HG03097 (cell line): ENCODE results near the gene ST6GALNAC6.

Source experiments
- ATAC-seq: cut with Tn5 transposase; IDR thresholded peaks from one replicate; pipeline ENCODE4 v1.9.1; 2021; ENCODE audit not compliant: unreplicated experiment, low FRiP score

ST6GALNAC6 gene

GRCh38 chr9:127899128-127899943 is at the start of gene ST6GALNAC6:
TSS of gene ST6GALNAC6 (minus strand) at chr9:127899603. CDS start at chr9:127897981, 1,622 bp downstream.
- no peak for ATAC-seq

GRCh38 chr9:127947841-127948710 is 48.7 kb upstream of the ST6GALNAC6 start:
- ATAC-seq, result no peak

GRCh38 chr9:127946728-127947127 is 47.3 kb upstream of the ST6GALNAC6 start:
- ATAC-seq, result no peak

GRCh38 chr9:127945942-127946341 is 46.5 kb upstream of the ST6GALNAC6 start:
- ATAC-seq, result no peak

- no peak for ATAC-seq
Observed at GRCh38 chr9:127945338-127945737, 45.9 kb upstream of the ST6GALNAC6 start.

- no peak for ATAC-seq
Observed at GRCh38 chr9:127944586-127945218, 45.3 kb upstream of the ST6GALNAC6 start.

- ATAC-seq, result peak; percentile 70
Observed at GRCh38 chr9:127943731-127944144, 44.3 kb upstream of the ST6GALNAC6 start.

- ATAC-seq, result no peak
Observed at GRCh38 chr9:127943011-127943662, 43.7 kb upstream of the ST6GALNAC6 start.

- no peak for ATAC-seq
Observed at GRCh38 chr9:127942216-127943010, 43.0 kb upstream of the ST6GALNAC6 start.

GRCh38 chr9:127941961-127942215 is 42.5 kb upstream of the ST6GALNAC6 start:
- no peak for ATAC-seq

GRCh38 chr9:127941062-127941960 is 41.9 kb upstream of the ST6GALNAC6 start:
- ATAC-seq, result no peak

GRCh38 chr9:127940593-127940992 is 41.2 kb upstream of the ST6GALNAC6 start:
- no peak for ATAC-seq

GRCh38 chr9:127938298-127938690 is 38.9 kb upstream of the ST6GALNAC6 start:
- ATAC-seq, result no peak

GRCh38 chr9:127937388-127938297 is 38.2 kb upstream of the ST6GALNAC6 start, which contains the start of gene DPM2:
TSS of gene DPM2 (minus strand) at chr9:127937854. CDS start at chr9:127937820, 34 bp downstream.
- peak; percentile 85 for ATAC-seq

- no peak for ATAC-seq
Observed at GRCh38 chr9:127937056-127937387, 37.6 kb upstream of the ST6GALNAC6 start.

- ATAC-seq, result no peak
Observed at GRCh38 chr9:127936347-127936852, 37.0 kb upstream of the ST6GALNAC6 start.

GRCh38 chr9:127935765-127936221 is 36.4 kb upstream of the ST6GALNAC6 start:
- no peak for ATAC-seq

GRCh38 chr9:127934986-127935385 is 35.6 kb upstream of the ST6GALNAC6 start:
- ATAC-seq, result no peak
